Esophagus (tissue), 2 donors: ENCODE results near the gene LRRC59. TPM values are rescaled to one million over a fixed set of nuclear protein-coding genes. Genes with fewer than 3 reads are reported as not detected.

Experiments
- H3K27ac ChIP-seq, 2 donors: one replicate each; pipeline ENCODE4 v1.5.1; 2013; ENCODE audit warnings: low read depth in 2 of 2, mild to moderate bottlenecking in 2 of 2, inconsistent platforms in 1 of 2, low read length in 1 of 2, moderate library complexity in 1 of 2
- H3K27me3 ChIP-seq, 2 donors: one replicate each; pipeline ENCODE4 v1.6.1; 2013; ENCODE audit warnings: low read length in 2 of 2, control low read depth in 1 of 2, mild to moderate bottlenecking in 1 of 2; ENCODE audit not compliant: insufficient read depth in 2 of 2, control insufficient read depth in 1 of 2
- H3K36me3 ChIP-seq, 2 donors: one replicate each; pipeline ENCODE4 v1.6.1; 2013; ENCODE audit warnings: low read length in 1 of 2; ENCODE audit not compliant: control insufficient read depth in 2 of 2, insufficient read depth in 2 of 2
- H3K4me1 ChIP-seq, 2 donors: one replicate each; pipeline ENCODE4 v1.6.1; 2013; ENCODE audit warnings: low read length in 1 of 2; ENCODE audit not compliant: control insufficient read depth in 2 of 2, insufficient read depth in 2 of 2
- H3K4me3 ChIP-seq, 2 donors: one replicate each; pipeline ENCODE4 v1.5.1; 2013; ENCODE audit warnings: low read length in 2 of 2, mild to moderate bottlenecking in 2 of 2, low read depth in 1 of 2, moderate library complexity in 1 of 2
- H3K9me3 ChIP-seq, 2 donors: one replicate each; pipeline ENCODE4 v1.6.1; 2013; ENCODE audit warnings: mild to moderate bottlenecking in 2 of 2, low read depth in 1 of 2, low read length in 1 of 2, moderate library complexity in 1 of 2; ENCODE audit not compliant: control insufficient read depth in 2 of 2, insufficient read depth in 1 of 2
- WGBS, 2 donors: extraction: QIAGEN DNeasy Blood & Tissue Kit; methylation state at CpG; one replicate each; pipeline ENCODE4 v1.1.7; 2013; 5-methylcytosine and 5-hydroxymethylcytosine counted together
- polyA plus RNA-seq, 2 donors: library from polyadenylated mRNA; stranded (reverse); fragments of 200-250 nt; gene quantifications; one replicate each; pipeline ENCODE4 v1.2.3, GENCODE V29; 2013
- donor health status: healthy with polysubstance abuse.
- donor health status: Bipolar disorder and iron deficiency.

The LRRC59 gene
- polyA plus RNA-seq, 2 donors = 18.7 to 52.1 TPM

GRCh38 chr17:50356892-50357510 is 40.3 kb downstream of the LRRC59 start:
- Histone ChIP-seq H3K27ac (no peak overlapping the region), H3K4me1 (no peaks in the 10 kb centered on the region), H3K9me3 (no peaks in the 10 kb centered on the region), H3K4me3 (no peak overlapping the region), H3K27me3 (no peaks in the 10 kb centered on the region), H3K36me3 (peaks cover 27 to 55% of the 10 kb centered on the region in 2 donors)
- 95 to 96% methylated on average over 12 of the region's 12 CpGs for WGBS, 2 donors

GRCh38 chr17:50356418-50356817 is 40.9 kb downstream of the LRRC59 start:
- no peaks in the 10 kb centered on the region for H3K4me1 ChIP-seq

GRCh38 chr17:50355701-50356341 is 41.5 kb downstream of the LRRC59 start:
- Histone ChIP-seq H3K36me3 (peaks cover 27 to 55% of the 10 kb centered on the region in 2 donors), H3K4me3 (no peak overlapping the region), H3K9me3 (no peaks in the 10 kb centered on the region), H3K27ac (no peak overlapping the region), H3K4me1 (no peaks in the 10 kb centered on the region), H3K27me3 (no peaks in the 10 kb centered on the region)
- 82 to 89% methylated on average over 20 of the region's 20 CpGs for WGBS, 2 donors

More at GRCh38 chr17:50356418-50356817, 40.9 kb downstream of the LRRC59 start:
- H3K27ac ChIP-seq = no peak overlapping the region
- WGBS, 2 donors = 94 to 95% methylated on average over 12 of the region's 12 CpGs
- H3K36me3 ChIP-seq = peaks cover 27 to 55% of the 10 kb centered on the region in 2 donors
- H3K4me3 ChIP-seq = no peak overlapping the region
- H3K9me3 ChIP-seq = no peaks in the 10 kb centered on the region
- no peaks in the 10 kb centered on the region for H3K27me3 ChIP-seq

GRCh38 chr17:50355336-50355700 is 42.0 kb downstream of the LRRC59 start:
- H3K4me1 ChIP-seq = no peaks in the 10 kb centered on the region
- no peak overlapping the region for H3K4me3 ChIP-seq
- H3K27ac ChIP-seq = no peak overlapping the region
- H3K9me3 ChIP-seq = no peaks in the 10 kb centered on the region
- 79 to 80% methylated on average over 4 of the region's 4 CpGs for WGBS, 2 donors
- no peaks in the 10 kb centered on the region for H3K27me3 ChIP-seq
- peaks cover 27 to 55% of the 10 kb centered on the region in 2 donors for H3K36me3 ChIP-seq

GRCh38 chr17:50354776-50355175 is 42.5 kb downstream of the LRRC59 start:
- WGBS, 2 donors = 80 to 86% methylated on average over 13 of the region's 13 CpGs
- Histone ChIP-seq H3K4me1 (no peaks in the 10 kb centered on the region), H3K4me3 (no peak overlapping the region), H3K27ac (no peak overlapping the region), H3K9me3 (no peaks in the 10 kb centered on the region), H3K27me3 (no peaks in the 10 kb centered on the region), H3K36me3 (peaks cover 25 to 53% of the 10 kb centered on the region in 2 donors)

GRCh38 chr17:50354198-50354597 is 43.1 kb downstream of the LRRC59 start:
- no peak overlapping the region for H3K4me3 ChIP-seq
- peaks cover 24 to 48% of the 10 kb centered on the region in 2 donors for H3K36me3 ChIP-seq
- 92% methylated on average over 15 of the region's 15 CpGs for WGBS, 2 donors
- H3K4me1 ChIP-seq = no peaks in the 10 kb centered on the region
- no peaks in the 10 kb centered on the region for H3K9me3 ChIP-seq
- H3K27ac ChIP-seq = no peak overlapping the region
- no peaks in the 10 kb centered on the region for H3K27me3 ChIP-seq

- no peak overlapping the region for H3K27ac ChIP-seq
- 92 to 95% methylated on average over 26 to 27 of the region's 27 CpGs for WGBS, 2 donors
- H3K4me1 ChIP-seq = no peaks in the 10 kb centered on the region
- H3K9me3 ChIP-seq = no peaks in the 10 kb centered on the region
- no peaks in the 10 kb centered on the region for H3K27me3 ChIP-seq
- H3K36me3 ChIP-seq = peaks cover 24 to 43% of the 10 kb centered on the region in 2 donors
- H3K4me3 ChIP-seq = no peak overlapping the region
Measured at GRCh38 chr17:50353600-50354195, 43.6 kb downstream of the LRRC59 start.

- Histone ChIP-seq H3K4me1 (no peaks in the 10 kb centered on the region), H3K27me3 (no peaks in the 10 kb centered on the region), H3K27ac (no peak overlapping the region), H3K9me3 (no peaks in the 10 kb centered on the region), H3K4me3 (no peak overlapping the region), H3K36me3 (peaks cover 24 to 37% of the 10 kb centered on the region in 2 donors)
- WGBS, 2 donors = 88 to 93% methylated on average over 21 of the region's 21 CpGs
Measured at GRCh38 chr17:50352693-50353599, 44.4 kb downstream of the LRRC59 start.

- 64 to 72% methylated on average over 6 of the region's 6 CpGs for WGBS, 2 donors
- H3K27ac ChIP-seq = no peak overlapping the region
- H3K9me3 ChIP-seq = no peaks in the 10 kb centered on the region
- H3K4me1 ChIP-seq = peaks cover 0 to 4% of the 10 kb centered on the region in 2 donors
- no peaks in the 10 kb centered on the region for H3K27me3 ChIP-seq
- no peak overlapping the region for H3K4me3 ChIP-seq
- peaks cover 24 to 33% of the 10 kb centered on the region in 2 donors for H3K36me3 ChIP-seq
Measured at GRCh38 chr17:50352072-50352692, 45.1 kb downstream of the LRRC59 start.
